Measurements from ENCODE around the gene KIRREL1.

The KIRREL1 gene

DNA sequence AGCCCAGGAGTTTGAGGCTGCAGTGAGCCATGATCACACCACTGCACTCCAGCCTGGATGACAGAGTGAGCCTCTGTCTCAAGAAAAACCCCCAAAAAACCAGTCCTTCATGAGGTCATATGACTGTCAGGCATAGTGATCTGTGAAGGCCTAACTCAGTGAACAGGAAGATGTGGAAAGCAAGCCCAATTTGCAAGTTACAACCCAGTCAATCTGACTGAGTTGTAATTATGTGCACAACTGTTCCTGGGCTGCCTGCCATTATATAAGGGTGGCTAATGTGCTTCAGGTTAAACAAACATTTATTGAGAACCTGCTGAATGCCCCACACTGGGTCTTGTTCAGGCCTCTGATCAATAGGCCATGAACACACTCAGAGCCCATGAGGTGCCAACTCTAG, 38.2 kb upstream of the KIRREL1 start:
- TF ChIP-seq, protein P1, sequence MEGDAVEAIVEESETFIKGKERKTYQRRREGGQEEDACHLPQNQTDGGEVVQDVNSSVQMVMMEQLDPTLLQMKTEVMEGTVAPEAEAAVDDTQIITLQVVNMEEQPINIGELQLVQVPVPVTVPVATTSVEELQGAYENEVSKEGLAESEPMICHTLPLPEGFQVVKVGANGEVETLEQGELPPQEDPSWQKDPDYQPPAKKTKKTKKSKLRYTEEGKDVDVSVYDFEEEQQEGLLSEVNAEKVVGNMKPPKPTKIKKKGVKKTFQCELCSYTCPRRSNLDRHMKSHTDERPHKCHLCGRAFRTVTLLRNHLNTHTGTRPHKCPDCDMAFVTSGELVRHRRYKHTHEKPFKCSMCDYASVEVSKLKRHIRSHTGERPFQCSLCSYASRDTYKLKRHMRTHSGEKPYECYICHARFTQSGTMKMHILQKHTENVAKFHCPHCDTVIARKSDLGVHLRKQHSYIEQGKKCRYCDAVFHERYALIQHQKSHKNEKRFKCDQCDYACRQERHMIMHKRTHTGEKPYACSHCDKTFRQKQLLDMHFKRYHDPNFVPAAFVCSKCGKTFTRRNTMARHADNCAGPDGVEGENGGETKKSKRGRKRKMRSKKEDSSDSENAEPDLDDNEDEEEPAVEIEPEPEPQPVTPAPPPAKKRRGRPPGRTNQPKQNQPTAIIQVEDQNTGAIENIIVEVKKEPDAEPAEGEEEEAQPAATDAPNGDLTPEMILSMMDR (IDR thresholded peaks at IDR 0.05), result no peak
- H3K27ac ChIP-seq, result no peak overlapping the region

DNA sequence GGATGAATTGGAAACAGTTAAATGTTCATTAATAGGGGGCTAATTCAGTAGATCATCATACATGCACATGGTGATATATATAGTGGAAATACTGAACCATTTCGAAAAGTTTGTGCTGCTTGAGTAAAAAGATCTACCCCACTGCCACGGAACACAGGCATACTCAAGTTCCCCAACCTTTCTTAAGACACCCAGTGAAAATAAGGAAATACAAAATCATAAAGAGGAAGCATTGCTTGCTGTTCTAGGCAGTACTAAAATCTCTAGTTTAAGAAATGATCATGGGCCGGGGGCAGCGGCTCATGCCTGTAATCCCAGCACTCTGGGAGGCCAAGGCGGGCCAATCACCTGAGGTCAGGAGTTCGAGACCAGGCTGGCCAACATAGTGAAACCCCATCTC, 37.6 kb upstream of the KIRREL1 start:
- DNase-seq (ENCODE audit: low spot score), result no peak
- H3K27ac ChIP-seq, result no peak overlapping the region
- TF ChIP-seq, protein P1 (IDR thresholded peaks at IDR 0.05), result no peak
- H3K4me3 ChIP-seq, result no peak overlapping the region

More for the DNA sequence above, 38.2 kb upstream of the KIRREL1 start:
- no peak for DNase-seq (ENCODE audit: low spot score)
- H3K4me3 ChIP-seq, result no peak overlapping the region

DNA sequence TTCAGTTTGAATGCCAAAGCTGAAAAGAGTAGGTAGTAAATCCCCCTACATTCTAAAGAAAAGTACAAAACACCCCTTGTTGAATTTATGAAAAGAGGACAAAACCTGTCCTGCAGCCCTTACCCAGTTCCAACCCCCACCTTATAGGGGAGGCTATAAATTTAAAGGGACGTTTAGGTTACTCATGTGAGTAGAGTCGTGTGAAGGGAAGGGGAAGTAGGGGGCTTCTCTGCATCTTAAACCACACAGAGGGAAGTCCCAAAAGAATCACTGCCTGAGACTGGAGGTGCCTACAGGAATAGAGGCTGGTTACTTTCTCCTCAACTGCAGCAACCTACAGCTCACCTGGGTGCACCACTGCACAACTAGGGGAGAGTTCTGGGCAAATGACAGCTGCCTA, 36.7 kb upstream of the KIRREL1 start:
- TF ChIP-seq, protein P1 (IDR thresholded peaks at IDR 0.05), result no peak
- no peak overlapping the region for H3K4me3 ChIP-seq
- H3K27ac ChIP-seq, result no peak overlapping the region
- DNase-seq (ENCODE audit: low spot score), result no peak

DNA sequence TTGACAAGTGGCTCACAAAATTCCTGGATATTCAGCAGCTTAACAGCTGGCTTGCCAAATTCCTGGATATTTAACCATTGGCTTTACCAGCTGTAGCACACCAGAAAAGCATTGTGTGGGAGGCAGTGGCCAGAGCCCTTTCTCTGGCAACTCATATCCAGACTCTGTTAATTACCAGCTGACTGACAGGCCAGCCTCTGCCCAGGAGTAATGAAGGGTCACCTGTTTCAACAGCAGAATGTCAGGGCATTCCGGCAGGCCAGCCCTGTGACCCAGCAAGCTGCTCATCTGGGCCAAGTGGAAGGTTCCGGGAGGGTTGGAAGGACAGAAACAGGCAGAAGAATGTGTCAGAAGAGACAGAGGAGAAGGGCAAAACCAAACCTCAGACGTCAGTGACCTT, 35.2 kb upstream of the KIRREL1 start:
- DNase-seq (ENCODE audit: low spot score), result no peak
- H3K27ac ChIP-seq, result no peak overlapping the region
- H3K4me3 ChIP-seq, result no peak overlapping the region
- TF ChIP-seq, protein P1 (IDR thresholded peaks at IDR 0.05), result no peak

DNA sequence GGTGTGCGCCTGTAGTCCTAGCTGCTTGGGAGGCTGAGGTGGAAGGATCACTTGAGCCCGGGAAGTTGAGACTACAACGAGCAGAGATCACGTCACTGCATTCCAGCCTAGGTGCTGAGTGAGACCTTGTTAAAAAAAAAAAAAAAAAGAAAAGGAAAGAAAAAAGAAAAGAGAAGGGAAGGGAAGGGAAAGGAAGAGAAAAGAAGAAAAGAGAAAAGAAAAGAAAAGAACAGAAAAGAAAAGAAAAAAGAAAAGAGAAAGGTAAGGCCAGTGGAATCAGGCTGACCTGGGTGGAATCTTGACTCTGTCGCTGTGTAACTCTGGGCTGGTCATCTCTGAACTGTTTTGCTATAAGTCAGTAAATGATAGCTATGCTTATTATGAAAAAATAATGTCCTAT, 33.7 kb upstream of the KIRREL1 start:
- TF ChIP-seq, protein P1 (IDR thresholded peaks at IDR 0.05), result no peak
- no peak for DNase-seq (ENCODE audit: low spot score)
- H3K27ac ChIP-seq, result no peak overlapping the region
- H3K4me3 ChIP-seq, result no peak overlapping the region

DNA sequence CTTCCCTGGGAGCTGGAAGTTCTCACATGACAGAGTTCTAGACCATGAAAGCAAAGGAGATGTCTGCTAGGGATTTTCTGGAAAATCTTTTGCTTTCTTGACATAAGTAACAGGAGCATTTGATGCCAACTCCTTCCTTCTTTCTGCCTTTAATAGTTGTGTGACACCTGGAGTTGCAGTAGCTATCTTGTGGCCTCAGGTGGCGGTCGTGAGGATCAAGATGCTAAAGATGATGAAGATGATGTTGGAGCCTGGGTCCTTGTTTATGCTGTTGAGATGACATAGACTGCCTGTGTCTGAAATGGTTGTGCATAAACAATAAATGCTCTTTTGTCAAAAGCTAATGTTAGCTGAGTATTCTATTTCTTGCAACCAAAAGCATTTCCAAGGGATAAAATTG, 32.7 kb upstream of the KIRREL1 start:
- Histone ChIP-seq H3K27ac (no peak overlapping the region), H3K4me3 (no peak overlapping the region)
- DNase-seq (ENCODE audit: low spot score), result no peak
- TF ChIP-seq, protein P1 (IDR thresholded peaks at IDR 0.05), result no peak

DNA sequence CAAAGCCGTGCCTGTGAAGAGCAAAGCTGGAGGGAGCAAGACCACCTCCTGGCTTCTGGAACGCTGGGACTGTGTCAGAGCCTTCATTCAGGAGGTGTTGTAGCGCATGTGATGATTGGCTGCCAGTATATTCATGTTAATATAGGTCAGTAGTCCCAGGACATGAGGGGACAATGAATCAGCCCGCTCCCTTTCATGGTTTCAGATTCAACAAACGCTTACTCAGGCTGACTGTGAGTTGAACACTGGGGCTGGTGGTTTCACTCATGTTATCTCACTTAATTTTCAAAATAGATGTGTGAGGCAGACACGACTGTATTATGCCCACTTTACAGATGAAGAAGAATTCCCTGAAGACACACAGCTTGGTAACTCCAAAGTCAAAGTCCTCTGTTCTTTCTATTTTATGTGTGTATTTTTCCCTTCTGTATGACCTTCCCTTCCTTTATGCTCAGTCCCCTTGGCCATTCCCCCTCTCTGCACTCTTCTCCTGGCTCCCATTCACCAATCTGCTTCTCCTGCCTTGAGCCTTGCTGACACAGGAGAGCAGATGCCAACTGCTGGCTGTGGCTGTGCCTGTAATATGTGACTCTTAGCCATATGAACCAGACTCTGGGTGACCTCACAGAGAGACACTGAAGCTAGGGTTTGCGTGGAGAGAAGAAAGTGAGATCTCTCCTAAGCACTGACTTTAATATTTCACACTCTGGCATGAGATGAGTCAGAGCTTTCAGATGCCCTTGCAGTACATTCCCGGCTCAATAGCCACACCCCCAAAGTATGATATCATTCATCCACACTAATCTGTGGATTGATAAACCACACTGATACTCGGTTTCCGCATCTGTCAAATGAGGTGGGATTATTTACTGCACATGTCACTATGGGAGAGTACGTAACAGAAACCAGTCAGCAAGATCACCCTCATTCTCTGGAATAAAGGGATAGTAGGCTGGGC, 31.4 kb upstream of the KIRREL1 start:
- Histone ChIP-seq H3K27ac (no peak overlapping the region), H3K4me3 (no peak overlapping the region)
- DNase-seq (ENCODE audit: low spot score), result no peak
- TF ChIP-seq, protein P1 (IDR thresholded peaks at IDR 0.05), result no peak
